Nephron progenitor cell (in vitro differentiated cells): Measurements from ENCODE around the gene PIGBOS1.
"Not testable (repeated sequence)": the region's sequence is repeated elsewhere in the genome, so short reads cannot be mapped to it uniquely, and the experiment has no call there.

ENCODE experiments used
- DNase-seq: peaks from one replicate; pipeline ENCODE4 v3.0.0; 2021
- H3K27ac Mint-ChIP-seq: 2 replicates; pipeline ENCODE4 v1.8.0; 2021; ENCODE audit warnings: mild to moderate bottlenecking, moderate library complexity, mixed read lengths
- H3K27me3 Mint-ChIP-seq: 2 replicates; pipeline ENCODE4 v1.8.0; 2021; ENCODE audit warnings: mild to moderate bottlenecking, low read depth, mixed read lengths; ENCODE audit not compliant: poor library complexity
- H3K36me3 Mint-ChIP-seq: 2 replicates; pipeline ENCODE4 v1.8.0; 2021; ENCODE audit warnings: low read depth, mixed read lengths
- H3K4me1 Mint-ChIP-seq: 2 replicates; pipeline ENCODE4 v1.8.0; 2021; ENCODE audit warnings: mixed read lengths
- H3K4me3 Mint-ChIP-seq: 2 replicates; pipeline ENCODE4 v1.8.0; 2021; ENCODE audit warnings: mild to moderate bottlenecking, moderate library complexity, mixed read lengths
- H3K9me3 Mint-ChIP-seq: 2 replicates; pipeline ENCODE4 v1.8.0; 2021; ENCODE audit warnings: mild to moderate bottlenecking, moderate library complexity, mixed read lengths
- TF ChIP-seq, protein P1 (sequence below): fragments of 200-600 bp; sonication (generic); IDR thresholded peaks from 2 replicates; pipeline ENCODE4 v1.5.0; 2021; ENCODE audit warnings: antibody characterized with exemption

Gene PIGBOS1

DNA sequence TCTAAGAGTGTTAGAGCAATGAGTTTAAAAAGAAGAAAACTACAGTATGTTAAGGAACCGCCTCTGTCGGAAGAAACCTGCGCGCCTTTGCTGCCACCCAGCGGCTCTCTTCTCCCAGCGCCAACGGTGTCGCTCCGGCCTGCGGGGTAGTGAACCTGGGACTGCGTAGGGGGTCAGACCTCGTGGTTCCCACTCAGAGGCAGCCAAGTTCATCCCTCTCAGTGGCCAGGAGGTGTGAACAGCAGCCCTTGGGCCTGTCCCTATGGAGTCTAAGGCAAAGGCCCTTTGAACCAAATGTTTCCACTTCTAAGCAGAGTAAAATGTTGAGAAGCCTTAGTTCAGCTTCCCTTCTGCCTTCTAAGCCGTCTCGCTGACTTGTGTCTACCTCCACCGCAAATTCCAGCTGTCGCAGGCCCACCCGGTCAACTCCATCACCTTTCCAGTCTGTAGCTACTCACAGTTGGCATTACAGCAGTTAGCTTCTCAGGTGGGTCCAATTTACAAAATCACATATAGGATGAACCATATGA, 28.3 kb downstream of the PIGBOS1 start:
- TF ChIP-seq, protein P1, sequence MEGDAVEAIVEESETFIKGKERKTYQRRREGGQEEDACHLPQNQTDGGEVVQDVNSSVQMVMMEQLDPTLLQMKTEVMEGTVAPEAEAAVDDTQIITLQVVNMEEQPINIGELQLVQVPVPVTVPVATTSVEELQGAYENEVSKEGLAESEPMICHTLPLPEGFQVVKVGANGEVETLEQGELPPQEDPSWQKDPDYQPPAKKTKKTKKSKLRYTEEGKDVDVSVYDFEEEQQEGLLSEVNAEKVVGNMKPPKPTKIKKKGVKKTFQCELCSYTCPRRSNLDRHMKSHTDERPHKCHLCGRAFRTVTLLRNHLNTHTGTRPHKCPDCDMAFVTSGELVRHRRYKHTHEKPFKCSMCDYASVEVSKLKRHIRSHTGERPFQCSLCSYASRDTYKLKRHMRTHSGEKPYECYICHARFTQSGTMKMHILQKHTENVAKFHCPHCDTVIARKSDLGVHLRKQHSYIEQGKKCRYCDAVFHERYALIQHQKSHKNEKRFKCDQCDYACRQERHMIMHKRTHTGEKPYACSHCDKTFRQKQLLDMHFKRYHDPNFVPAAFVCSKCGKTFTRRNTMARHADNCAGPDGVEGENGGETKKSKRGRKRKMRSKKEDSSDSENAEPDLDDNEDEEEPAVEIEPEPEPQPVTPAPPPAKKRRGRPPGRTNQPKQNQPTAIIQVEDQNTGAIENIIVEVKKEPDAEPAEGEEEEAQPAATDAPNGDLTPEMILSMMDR = peak; percentile 80
- no peak overlapping the region for H3K27ac Mint-ChIP-seq

DNA sequence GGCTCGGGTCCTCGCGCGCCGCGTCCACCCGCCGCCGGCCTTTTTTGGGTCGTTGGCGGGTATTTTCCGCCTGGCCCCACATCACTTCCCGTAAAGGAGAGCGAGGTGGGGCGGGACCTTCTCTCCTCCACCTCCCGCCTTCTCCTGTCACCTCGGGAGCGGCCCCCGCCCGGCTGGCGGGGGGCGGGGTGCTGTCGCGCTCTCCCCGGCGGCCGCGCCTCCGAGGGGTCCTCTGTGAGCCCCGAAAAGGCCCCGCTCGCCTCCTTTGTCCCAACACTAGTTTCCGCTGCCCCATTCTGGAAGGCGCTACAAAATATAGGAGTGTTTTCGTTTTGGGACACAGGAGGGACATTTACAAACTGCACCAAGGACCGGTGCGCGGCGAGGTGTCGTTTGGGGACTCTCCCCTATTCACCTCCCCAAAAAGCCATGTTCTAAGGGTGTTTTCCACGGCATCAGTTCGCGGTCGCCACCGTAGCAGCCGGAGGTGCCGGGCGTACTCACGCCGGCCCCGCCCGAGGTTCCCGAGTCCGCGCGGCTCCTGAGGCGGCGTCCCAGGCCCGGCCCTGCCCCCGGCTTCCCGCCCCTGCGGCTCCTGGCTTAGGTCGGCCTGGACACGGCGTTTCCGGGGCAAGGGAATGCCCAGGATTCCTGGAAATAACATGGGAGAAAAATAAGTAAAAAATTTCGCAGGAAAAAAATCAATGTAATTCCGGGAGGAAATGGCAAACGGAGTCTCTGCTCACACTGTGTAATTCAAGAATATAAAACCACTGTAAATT, 29.0 kb downstream of the PIGBOS1 start, which contains the start of gene RAB27A:
Gene RAB27A (minus strand): TSS at position 68 of the 782 bp plus-strand sequence. CDS start 54,879 bp downstream, outside the sequence.
- TF ChIP-seq, protein P1 = no peak
- H3K36me3 Mint-ChIP-seq = peaks cover 4% of the 10 kb centered on the region
- no peaks in the 10 kb centered on the region for H3K9me3 Mint-ChIP-seq
- peaks cover 9% of the 10 kb centered on the region for H3K4me1 Mint-ChIP-seq
- peaks cover 8% of the 10 kb centered on the region for H3K27me3 Mint-ChIP-seq
- peak within 1 kb of the TSS; percentile 86 for H3K4me3 Mint-ChIP-seq
- peak; percentile 82 for DNase-seq
- no peak within 1 kb of the TSS for H3K27ac Mint-ChIP-seq

More for the DNA sequence above, 28.3 kb downstream of the PIGBOS1 start:
- H3K4me3 Mint-ChIP-seq = peak overlapping the region; percentile 83
- DNase-seq = peak; percentile 81
- peaks cover 4% of the 10 kb centered on the region for H3K36me3 Mint-ChIP-seq
- peaks cover 9% of the 10 kb centered on the region for H3K4me1 Mint-ChIP-seq
- peaks cover 10% of the 10 kb centered on the region for H3K27me3 Mint-ChIP-seq
- no peaks in the 10 kb centered on the region for H3K9me3 Mint-ChIP-seq

DNA sequence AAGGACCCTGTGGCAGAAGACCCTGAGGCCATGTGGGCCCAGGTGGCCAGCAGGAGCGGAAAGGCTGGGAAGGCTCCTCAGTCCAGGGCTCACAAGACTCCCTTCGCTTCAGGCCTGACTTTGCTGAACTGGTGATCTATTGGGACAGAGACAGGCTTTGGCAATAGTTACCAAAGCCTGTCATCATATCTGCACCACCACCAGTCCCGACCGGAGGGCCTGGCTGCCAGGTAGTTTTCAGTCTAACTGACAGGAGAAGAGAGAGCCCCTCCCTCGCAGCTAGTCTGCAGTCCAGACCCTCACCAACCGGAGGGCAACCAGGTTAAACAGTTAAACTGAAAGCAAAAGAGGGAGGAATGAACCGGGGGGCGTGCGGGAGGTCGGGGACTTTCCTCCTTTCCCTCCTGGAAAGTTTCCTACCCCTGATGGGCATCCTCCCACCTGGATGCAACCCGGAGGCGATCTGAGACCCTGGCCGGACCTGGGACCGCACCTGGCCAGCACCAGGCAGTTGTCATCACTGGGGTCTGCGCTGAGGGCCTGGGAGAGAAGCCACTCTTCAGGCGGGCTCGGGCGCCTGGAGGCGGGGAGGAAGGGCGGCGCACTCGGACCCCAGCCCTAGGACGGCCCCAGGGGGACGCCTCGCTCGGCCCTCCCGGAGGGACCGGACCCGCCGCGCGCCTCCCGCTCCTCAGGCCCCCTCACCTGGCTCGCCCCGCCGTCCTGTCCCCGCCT, 29.7 kb downstream of the PIGBOS1 start:
- peak; percentile 25 for DNase-seq
- H3K9me3 Mint-ChIP-seq = no peaks in the 10 kb centered on the region
- no peak overlapping the region for H3K27ac Mint-ChIP-seq
- peaks cover 4% of the 10 kb centered on the region for H3K36me3 Mint-ChIP-seq
- TF ChIP-seq, protein P1 = no peak
- H3K4me1 Mint-ChIP-seq = peaks cover 9% of the 10 kb centered on the region
- H3K27me3 Mint-ChIP-seq = peaks cover 6% of the 10 kb centered on the region
- peak overlapping the region; percentile 86 for H3K4me3 Mint-ChIP-seq

DNA sequence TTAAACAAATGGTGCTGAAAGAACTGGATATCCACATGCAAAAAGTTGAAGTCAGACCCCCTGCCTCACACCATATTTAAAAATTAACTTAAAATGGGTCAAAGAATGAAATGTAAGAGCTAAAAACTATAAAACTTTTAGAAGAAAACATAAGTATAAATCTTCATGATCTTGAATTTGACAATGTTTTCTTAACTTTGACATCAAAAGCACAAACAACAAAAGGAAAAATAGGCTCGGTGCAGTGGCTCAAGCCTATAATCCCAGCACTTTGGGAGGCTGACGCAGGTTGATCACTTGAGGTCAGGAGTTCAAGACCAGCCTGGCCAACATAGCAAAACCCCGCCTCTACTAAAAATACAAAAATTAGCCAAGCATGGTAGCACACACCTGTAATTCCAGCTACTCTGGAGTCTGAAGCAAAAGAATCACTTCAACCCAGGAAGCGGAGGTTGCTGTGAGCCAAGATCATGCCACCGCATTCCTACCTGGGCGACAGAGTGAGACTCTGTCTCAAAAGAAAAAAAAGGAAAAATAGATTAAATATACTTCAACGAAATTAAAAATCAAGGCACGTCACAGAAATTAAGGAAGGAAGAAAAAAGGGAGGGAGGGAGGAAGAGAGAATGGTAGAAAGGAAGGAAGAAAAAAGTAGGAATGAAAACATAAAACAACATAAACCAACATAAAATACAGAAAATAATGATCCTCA, 30.8 kb downstream of the PIGBOS1 start:
- H3K9me3 Mint-ChIP-seq = no peaks in the 10 kb centered on the region
- H3K27ac Mint-ChIP-seq = no peak overlapping the region
- peak overlapping the region; percentile 86 for H3K4me3 Mint-ChIP-seq
- TF ChIP-seq, protein P1 = no peak
- peaks cover 9% of the 10 kb centered on the region for H3K4me1 Mint-ChIP-seq
- H3K36me3 Mint-ChIP-seq = peaks cover 4% of the 10 kb centered on the region
- peaks cover 6% of the 10 kb centered on the region for H3K27me3 Mint-ChIP-seq
- DNase-seq = no peak

DNA sequence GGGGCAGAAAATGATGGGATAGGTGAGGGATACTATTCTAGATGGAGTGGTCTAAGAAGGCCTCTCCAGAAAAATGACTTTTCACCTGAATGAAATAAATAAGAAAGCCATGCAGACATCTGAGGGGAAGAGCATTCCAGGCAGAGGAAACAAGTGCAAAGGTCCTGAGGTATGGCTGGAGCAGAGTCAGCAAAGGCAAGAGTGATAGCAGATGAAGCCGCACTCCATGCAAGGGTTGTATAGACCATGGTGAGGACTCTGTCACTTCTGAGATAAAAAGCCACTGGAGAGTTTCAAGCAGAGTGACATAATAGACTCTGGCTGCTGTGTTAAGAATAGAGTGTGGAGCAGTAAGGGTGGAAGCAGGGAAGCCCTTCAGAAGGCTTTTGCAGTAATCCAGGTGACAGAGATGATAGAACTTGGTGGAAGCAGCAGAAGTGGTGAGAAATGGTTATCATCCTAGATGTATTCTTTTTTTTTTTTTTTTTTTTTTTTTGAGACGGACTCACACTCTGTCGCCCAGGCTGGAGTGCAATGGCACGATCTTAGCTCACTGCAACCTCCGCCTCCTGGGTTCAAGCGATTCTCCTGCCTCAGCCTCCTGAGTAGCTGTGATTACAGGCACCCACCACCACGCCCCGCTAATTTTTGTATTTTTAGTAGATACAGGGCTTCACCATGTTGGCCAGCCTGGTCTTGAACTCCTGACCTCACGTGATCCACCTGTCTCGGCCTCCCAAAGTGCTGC, 32.3 kb downstream of the PIGBOS1 start:
- not testable (repeated sequence) for H3K9me3 Mint-ChIP-seq, DNase-seq, H3K27ac Mint-ChIP-seq, H3K4me3 Mint-ChIP-seq, H3K27me3 Mint-ChIP-seq, H3K36me3 Mint-ChIP-seq
- peaks cover 21% of the 10 kb centered on the region for H3K4me1 Mint-ChIP-seq
